GM18502 (cell line): Measurements from ENCODE around the gene PITPNC1.

ENCODE experiments used
- ATAC-seq: cut with Tn5 transposase; IDR thresholded peaks from one replicate; pipeline ENCODE4 v1.9.1; 2021; ENCODE audit warnings: mild to moderate bottlenecking; ENCODE audit not compliant: unreplicated experiment, poor library complexity

Gene PITPNC1

GRCh38 chr17:67656494-67657203 is 279.6 kb downstream of the PITPNC1 start:
- no peak for ATAC-seq

- no peak for ATAC-seq
Measured at GRCh38 chr17:67657596-67657995, 280.5 kb downstream of the PITPNC1 start.

- ATAC-seq: no peak
Measured at GRCh38 chr17:67658265-67658664, 281.2 kb downstream of the PITPNC1 start.

GRCh38 chr17:67659028-67659427 is 281.9 kb downstream of the PITPNC1 start:
- ATAC-seq: no peak

- ATAC-seq: no peak
Measured at GRCh38 chr17:67662712-67663111, 285.6 kb downstream of the PITPNC1 start.

- no peak for ATAC-seq
Measured at GRCh38 chr17:67663457-67663856, 286.4 kb downstream of the PITPNC1 start.

- ATAC-seq: no peak
Measured at GRCh38 chr17:67666028-67666427, 288.9 kb downstream of the PITPNC1 start.

GRCh38 chr17:67666710-67667109 is 289.6 kb downstream of the PITPNC1 start:
- ATAC-seq: no peak

GRCh38 chr17:67671493-67671892 is 294.4 kb downstream of the PITPNC1 start:
- ATAC-seq: no peak

GRCh38 chr17:67672592-67673335 is 295.7 kb downstream of the PITPNC1 start:
- no peak for ATAC-seq

GRCh38 chr17:67675481-67675880 is 298.4 kb downstream of the PITPNC1 start:
- ATAC-seq: no peak

- ATAC-seq: no peak
Measured at GRCh38 chr17:67676305-67676704, 299.2 kb downstream of the PITPNC1 start.

GRCh38 chr17:67678414-67678813 is 301.3 kb downstream of the PITPNC1 start:
- ATAC-seq: no peak

GRCh38 chr17:67679225-67679624 is 302.1 kb downstream of the PITPNC1 start:
- ATAC-seq: no peak

GRCh38 chr17:67679721-67680120 is 302.6 kb downstream of the PITPNC1 start:
- ATAC-seq: no peak

- ATAC-seq: no peak
Measured at GRCh38 chr17:67680445-67681224, 303.6 kb downstream of the PITPNC1 start.

GRCh38 chr17:67682196-67682595 is 305.1 kb downstream of the PITPNC1 start:
- no peak for ATAC-seq

- no peak for ATAC-seq
Measured at GRCh38 chr17:67685351-67685750, 308.3 kb downstream of the PITPNC1 start.

GRCh38 chr17:67686241-67686640 is 309.2 kb downstream of the PITPNC1 start:
- ATAC-seq: no peak

GRCh38 chr17:67687511-67687910 is 310.4 kb downstream of the PITPNC1 start:
- no peak for ATAC-seq

GRCh38 chr17:67689534-67690177 is 312.6 kb downstream of the PITPNC1 start:
- ATAC-seq: no peak
